Type B pancreatic cell (in vitro differentiated cells): ENCODE results near the gene ZNF213. TPM values are rescaled to one million over a fixed set of nuclear protein-coding genes. Genes with fewer than 3 reads are reported as not detected.

ENCODE experiments used
- DNase-seq: peaks from one replicate; pipeline ENCODE4 v3.0.0; 2021; ENCODE audit warnings: mixed read lengths; ENCODE audit not compliant: unreplicated experiment; ENCODE audit errors: extremely low spot score
- H3K27ac Mint-ChIP-seq: 2 replicates; pipeline ENCODE4 v1.8.0; 2021; ENCODE audit warnings: mild to moderate bottlenecking, mixed read lengths
- H3K27me3 Mint-ChIP-seq: 2 replicates; pipeline ENCODE4 v1.8.0; 2021; ENCODE audit warnings: mixed read lengths
- H3K36me3 Mint-ChIP-seq: 2 replicates; pipeline ENCODE4 v1.8.0; 2021; ENCODE audit warnings: mixed read lengths
- H3K4me1 Mint-ChIP-seq: one replicate; pipeline ENCODE4 v1.8.0; 2021; ENCODE audit warnings: mixed read lengths; ENCODE audit not compliant: unreplicated experiment
- H3K4me3 Mint-ChIP-seq: 2 replicates; pipeline ENCODE4 v1.8.0; 2021; ENCODE audit warnings: mild to moderate bottlenecking, mixed read lengths
- H3K9me3 Mint-ChIP-seq: 2 replicates; pipeline ENCODE4 v1.8.0; 2021; ENCODE audit warnings: mixed read lengths
- CTCF ChIP-seq: fragments of 200-600 bp; sonication (generic); conservative IDR thresholded peaks from 2 replicates; pipeline ENCODE4 v1.5.0; 2021; ENCODE audit warnings: antibody characterized with exemption, mild to moderate bottlenecking
- total RNA-seq: library from RNA; stranded (reverse); gene quantifications from 2 replicates; pipeline ENCODE4 v1.2.1, GENCODE V29; 2021; ENCODE audit warnings: low replicate concordance

The ZNF213 gene
- total RNA-seq, 1 donor from 2014 or later, result 13.3 TPM

GRCh38 chr16:3088450-3088849 is 46.4 kb upstream of the ZNF213 start:
- Mint-ChIP-seq H3K27ac (no peak overlapping the region), H3K36me3 (no peaks in the 10 kb centered on the region), H3K27me3 (peaks cover 3% of the 10 kb centered on the region), H3K4me3 (no peak overlapping the region), H3K4me1 (peaks cover 14% of the 10 kb centered on the region), H3K9me3 (no peaks in the 10 kb centered on the region)
- no peak for DNase-seq
- TF ChIP-seq CTCF, result no peak

GRCh38 chr16:3088925-3089716 is 45.7 kb upstream of the ZNF213 start:
- peaks cover 14% of the 10 kb centered on the region for H3K4me1 Mint-ChIP-seq
- no peaks in the 10 kb centered on the region for H3K9me3 Mint-ChIP-seq
- TF ChIP-seq CTCF, result no peak
- no peak for DNase-seq
- H3K27ac Mint-ChIP-seq, result no peak overlapping the region
- H3K4me3 Mint-ChIP-seq, result no peak overlapping the region
- peaks cover 3% of the 10 kb centered on the region for H3K27me3 Mint-ChIP-seq
- no peaks in the 10 kb centered on the region for H3K36me3 Mint-ChIP-seq

GRCh38 chr16:3089717-3090592 is 44.9 kb upstream of the ZNF213 start:
- Mint-ChIP-seq H3K9me3 (no peaks in the 10 kb centered on the region), H3K27ac (no peak overlapping the region), H3K36me3 (no peaks in the 10 kb centered on the region), H3K27me3 (peaks cover 7% of the 10 kb centered on the region), H3K4me1 (peaks cover 14% of the 10 kb centered on the region), H3K4me3 (no peak overlapping the region)
- DNase-seq, result no peak
- no peak for TF ChIP-seq CTCF

- Mint-ChIP-seq H3K4me1 (peaks cover 14% of the 10 kb centered on the region), H3K4me3 (no peak overlapping the region), H3K9me3 (no peaks in the 10 kb centered on the region), H3K27ac (no peak overlapping the region), H3K36me3 (no peaks in the 10 kb centered on the region), H3K27me3 (peaks cover 9% of the 10 kb centered on the region)
- no peak for TF ChIP-seq CTCF
- DNase-seq, result no peak
These were observed 43.3 kb upstream of the ZNF213 start for GRCh38 chr16:3091551-3091950.

- Mint-ChIP-seq H3K4me1 (peaks cover 14% of the 10 kb centered on the region), H3K27ac (no peak overlapping the region), H3K4me3 (no peak overlapping the region), H3K36me3 (no peaks in the 10 kb centered on the region), H3K27me3 (peaks cover 18% of the 10 kb centered on the region), H3K9me3 (no peaks in the 10 kb centered on the region)
- DNase-seq, result no peak
- no peak for TF ChIP-seq CTCF
These were observed 42.3 kb upstream of the ZNF213 start for GRCh38 chr16:3092501-3092941.
